ENCODE results near the gene NXN.
"Not testable (repeated sequence)": the region's sequence is repeated elsewhere in the genome, so short reads cannot be mapped to it uniquely, and the experiment has no call there.

NXN gene

DNA sequence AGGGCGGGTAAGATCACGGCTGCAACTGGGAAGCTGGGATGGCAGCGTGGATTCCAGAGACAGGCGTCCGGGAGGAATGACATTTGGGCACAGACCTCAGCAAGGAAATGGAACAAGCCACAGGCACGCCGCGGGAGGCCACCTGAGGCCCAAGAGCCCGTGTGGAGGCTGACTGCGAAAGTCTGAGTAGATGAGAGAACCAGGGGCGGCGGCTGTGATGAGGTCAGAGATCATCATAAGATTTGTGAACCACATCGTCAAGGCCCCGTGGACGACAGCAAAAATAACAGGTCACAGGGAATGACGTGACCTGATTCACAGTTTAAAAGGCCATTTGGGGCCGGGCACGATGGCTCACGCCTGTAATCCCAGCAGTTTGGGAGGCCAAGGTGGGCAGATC is 149.2 kb downstream of the NXN start:
- DNase-seq (ENCODE audit: low read depth in 2 of 2), result no peak

DNA sequence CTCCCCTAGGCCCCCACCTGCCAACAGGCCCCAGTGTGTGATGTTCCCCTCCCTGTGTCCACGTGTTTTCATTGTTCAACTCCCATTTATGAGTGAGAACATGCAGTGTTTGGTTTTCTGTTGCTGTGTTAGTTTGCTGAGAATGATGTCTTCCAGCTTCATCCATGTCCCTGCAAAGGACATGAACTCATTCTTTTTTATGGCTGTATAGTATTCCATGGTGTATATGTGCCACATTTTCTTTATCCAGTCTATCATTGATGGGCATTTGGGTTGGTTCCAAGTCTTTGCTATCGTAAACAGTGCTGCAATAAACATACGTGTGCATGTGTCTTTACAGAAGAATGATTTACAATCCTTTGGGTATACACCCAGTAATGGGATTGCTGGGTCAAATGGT is 150.0 kb downstream of the NXN start:
- not testable (repeated sequence) for DNase-seq (ENCODE audit: low read depth in 2 of 2)

DNA sequence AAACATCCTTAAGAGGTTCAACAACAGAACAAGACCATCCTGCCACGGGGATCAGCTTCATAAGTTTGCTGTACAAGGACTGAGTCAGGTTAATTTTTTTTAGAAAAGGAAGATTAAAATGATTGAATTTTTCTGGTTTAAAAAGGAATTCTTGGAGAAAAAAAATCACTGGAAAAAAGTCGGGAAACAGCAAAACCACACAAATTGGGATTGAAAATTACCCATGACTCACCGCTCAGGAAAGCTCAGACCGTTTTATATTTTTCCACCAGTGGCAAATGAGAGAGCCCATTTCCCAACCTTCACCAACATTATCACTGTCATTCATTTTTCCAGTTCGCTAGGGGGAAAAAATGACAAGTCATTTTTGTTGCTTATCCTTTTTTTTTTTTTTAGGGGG is 150.8 kb downstream of the NXN start:
- DNase-seq (ENCODE audit: low read depth in 2 of 2), result no peak

DNA sequence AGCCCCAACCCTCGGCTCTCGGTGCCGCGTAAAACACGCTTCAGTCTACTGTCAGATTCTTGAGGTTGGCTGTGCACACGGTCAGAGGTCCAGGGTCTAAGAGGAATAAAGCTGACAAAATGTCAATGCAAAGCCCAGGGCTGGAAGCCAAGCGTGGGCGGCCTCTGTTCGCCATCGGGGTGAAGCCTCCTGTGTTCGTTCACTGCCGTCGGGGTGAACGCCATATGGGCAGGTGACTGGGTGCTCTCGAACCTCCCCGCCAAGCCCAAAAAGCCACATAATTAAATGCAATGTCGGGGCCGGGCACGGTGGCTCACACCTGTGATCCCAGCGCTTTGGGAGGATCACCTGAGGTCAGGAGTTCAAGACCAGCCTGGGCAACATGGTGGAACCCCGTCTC is 152.8 kb downstream of the NXN start:
- DNase-seq (ENCODE audit: low read depth in 2 of 2), result no peak

DNA sequence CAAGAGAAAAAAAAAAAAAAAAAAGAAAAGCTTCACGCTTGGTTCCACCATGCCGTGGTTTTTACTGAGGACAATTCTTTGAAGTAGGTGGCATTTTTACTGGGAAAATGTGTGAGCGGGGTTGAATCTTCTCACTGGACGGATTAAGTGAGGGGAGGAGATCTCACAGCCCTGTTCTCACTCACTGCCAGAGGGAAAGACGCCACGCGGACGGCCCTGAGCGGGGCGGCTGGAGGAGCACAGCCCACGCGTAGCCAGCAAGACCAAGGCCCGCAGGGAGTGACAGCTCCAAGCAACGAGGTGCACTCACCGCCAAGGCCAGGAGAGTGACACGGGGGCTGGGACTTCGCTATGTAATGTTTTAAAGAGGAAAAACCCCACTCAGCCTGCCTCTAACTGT is 154.4 kb downstream of the NXN start:
- DNase-seq (ENCODE audit: low read depth in 2 of 2), result no peak

DNA sequence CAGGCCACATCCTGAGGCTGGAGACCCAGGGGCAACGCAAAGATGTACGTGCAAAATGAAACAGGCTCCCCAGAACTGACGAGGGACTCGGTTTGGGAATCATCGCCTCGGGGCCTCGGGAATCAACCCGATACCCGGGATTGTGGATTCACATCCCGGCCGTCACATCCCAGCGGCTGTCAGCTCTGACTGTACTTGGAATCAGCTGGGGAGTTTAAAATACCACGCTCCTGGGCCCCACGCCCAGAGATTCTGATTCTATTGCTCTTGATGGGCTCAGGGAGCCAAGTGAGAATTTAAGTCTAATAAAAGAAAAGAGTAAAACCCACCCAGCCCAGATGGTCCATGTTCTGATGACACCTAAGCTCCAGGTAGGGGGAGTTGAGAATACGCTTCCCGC is 155.2 kb downstream of the NXN start:
- no peak for DNase-seq (ENCODE audit: low read depth in 2 of 2)

DNA sequence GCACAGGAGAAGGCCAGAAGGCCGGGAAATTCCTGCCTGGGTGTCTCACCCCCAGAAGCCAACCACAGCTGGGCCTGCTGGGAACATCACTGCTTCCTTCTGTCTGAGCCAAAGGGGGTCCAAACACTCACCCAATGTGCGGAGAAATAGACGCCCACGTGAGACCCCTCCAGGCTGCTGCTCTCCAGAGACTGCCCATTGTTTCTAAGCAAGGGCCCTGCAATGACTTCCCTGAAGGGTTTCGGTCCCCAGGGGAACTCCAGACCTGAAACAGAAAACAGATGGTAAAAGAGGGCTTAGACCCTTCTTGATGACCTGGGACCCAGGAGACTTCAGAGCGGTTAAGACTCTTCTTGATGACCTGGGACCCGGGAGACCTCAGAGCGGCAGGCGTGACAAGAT is 156.1 kb downstream of the NXN start:
- no peak for DNase-seq (ENCODE audit: low read depth in 2 of 2)

DNA sequence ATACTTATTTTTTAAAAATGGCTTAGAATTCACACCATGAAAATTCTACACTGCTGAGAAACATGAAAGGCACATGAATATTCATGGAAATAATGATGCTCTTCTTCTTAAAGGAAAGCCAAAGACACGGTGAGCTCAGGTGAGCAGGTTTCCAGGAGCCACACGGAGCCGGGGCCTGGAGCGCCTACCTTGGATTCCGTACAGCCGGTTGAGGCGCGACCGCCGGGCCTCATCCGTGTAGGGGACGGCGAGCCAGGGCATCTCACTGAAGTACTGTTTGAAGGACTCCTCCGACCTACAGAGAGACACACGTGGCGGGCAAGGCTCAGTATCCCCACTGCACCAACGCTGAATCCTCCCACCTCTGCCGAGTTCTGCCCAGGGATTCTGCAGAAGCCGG is 160.3 kb downstream of the NXN start:
- no peak for DNase-seq (ENCODE audit: low read depth in 2 of 2)

DNA sequence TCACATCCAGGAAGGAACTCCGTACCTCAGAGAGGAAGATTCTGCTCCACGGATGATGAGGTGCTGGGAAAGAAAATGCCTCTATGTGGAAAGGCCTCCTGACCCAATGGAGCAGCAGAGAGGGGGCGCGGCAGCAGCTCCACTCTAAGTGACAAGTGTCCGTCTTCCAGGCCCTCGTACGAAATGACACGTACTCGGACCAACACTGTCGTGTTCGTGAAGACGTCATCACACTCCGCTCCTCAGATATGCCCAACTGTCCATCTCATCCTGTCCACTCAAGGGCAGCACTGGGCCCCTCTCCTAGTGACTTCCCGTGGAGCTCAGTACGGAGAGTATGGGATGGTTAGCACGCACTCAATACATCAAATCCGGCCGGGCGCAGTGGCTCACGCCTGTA is 165.2 kb downstream of the NXN start:
- DNase-seq (ENCODE audit: low read depth in 2 of 2), result no peak

DNA sequence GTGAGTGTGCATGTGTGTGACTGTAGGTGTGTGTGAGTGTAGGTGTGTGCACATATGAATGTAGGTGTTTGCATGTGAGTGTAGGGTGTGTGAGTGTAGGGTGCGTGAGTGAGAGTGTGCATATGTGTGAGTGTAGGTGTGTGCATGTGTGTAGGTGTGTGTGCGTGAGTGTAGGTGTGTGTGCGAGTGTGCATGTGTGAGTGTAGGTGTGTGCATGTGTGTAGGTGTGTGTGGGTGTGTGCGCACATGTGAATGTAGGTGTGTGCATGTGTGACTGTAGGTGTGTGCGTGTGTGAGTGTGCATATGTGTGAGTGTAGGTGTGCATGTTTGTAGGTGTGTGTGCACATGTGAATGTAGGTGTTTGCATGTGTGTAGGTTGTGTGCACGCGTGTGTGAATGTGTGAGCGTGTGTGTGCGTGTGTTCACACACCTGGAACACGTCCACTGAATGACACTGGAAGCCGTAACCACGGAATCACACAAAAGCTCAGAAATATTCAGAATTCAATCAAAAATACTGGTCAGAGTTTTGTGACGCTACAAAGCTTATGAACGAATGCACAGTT is 166.9 kb downstream of the NXN start:
- no peak for DNase-seq (ENCODE audit: low read depth in 2 of 2)

DNA sequence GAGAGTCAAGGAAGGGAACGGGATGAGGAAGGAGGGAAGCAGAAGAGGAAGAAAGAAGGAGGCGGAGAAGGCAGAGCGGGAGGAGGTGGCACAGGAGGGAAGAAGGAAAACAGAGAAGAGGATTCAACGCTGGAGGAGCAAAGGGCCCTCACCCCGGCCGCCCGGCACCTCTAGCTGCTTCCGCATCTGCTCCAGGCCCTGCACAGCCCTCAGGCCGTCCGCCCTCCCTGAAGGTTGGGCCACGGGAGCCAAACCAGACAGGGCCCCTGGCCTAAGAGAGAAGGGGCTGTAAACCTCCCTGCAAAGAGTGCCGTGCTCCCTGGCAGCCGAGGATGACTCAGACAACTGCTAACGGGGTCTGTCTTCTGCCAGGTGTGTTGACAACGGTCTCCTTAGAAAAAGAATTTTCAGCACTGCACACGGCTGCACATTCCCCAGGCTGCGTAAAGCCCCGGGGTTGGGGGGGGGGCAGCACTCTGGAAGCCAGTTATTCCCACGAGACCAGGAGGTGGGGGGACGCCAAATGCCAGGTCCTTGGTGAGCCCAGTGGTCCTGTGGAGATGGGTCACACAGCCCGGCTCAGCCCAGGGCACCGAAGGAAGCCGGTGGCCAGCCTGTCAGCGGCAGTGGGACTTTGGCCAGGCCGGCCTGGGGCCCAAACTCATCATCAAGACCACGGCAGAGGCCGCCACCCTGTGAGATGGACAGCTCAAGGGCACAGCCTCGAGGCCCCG is 168.4 kb downstream of the NXN start:
- no peak for DNase-seq (ENCODE audit: low read depth in 2 of 2)

DNA sequence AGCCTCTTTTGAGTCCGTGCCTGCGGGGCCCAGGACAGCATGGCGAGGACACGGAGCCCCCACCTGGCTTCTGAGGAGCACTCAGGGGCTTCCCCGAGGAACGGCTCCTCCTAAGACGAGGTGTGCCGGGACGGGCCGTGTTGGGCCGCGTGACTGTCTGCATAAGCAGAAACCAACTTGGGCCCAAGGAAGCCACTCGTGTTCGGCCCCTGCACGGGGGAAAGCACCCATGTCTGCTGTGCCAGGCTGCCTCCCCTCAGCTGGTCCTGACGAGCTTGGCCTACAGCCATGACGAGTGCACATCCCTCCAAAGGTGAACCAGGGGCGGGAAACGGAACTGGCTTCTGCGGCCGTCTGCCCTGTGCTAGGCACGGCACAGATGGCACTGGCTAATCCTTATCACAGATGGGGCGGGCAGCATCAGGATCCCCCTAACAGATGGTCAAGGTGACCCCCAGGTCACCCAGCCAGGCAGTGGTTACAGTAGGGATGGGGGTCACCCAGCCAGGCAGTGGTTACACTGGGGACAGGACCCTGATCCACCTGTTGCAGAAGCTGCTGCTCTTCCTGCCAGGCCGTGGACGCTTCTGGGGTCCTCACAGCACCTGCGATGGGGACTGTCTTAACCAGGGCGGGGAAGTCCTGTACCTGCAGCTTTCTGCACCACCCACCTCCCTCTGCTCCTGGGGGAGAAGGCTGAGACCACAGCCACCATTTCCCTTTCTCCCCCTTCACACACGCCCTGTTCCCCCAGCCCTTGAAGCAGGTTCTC is 171.9 kb downstream of the NXN start:
- no peak for DNase-seq (ENCODE audit: low read depth in 2 of 2)

DNA sequence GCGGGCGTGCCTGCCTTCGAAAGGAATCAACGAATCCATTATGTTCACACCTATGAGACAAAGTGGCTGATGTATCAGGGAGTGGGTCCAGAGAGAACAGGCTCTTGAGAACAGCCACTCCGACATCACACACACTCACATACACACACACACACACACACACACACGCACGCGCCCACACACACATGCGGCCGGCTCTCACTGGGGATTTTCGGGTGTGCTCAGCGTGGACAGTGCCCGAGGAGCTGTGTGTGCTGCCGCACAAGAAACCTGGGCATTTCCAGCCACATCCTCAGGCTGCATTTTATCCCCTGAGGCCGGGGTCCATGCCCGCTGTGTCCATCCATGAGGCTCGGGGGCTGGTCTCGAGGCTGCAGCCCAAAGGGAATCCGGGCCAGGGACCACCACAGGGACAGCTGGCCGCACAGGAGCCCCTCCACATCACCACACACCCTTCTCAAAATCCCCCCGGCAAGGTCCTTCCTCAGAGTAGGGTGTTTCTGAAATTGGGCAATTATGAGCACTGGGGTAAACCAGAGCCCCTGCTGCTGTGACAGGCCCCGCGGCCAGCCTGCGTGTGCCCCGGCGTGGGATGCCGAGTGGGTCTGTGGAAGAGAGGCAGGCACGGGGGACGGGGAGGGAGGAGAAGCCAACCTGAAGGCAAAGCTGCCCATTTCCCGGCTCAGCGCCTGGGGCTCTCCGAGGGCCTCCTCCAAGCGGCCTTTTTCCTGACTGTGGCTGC is 172.6 kb downstream of the NXN start:
- no peak for DNase-seq (ENCODE audit: low read depth in 2 of 2)

DNA sequence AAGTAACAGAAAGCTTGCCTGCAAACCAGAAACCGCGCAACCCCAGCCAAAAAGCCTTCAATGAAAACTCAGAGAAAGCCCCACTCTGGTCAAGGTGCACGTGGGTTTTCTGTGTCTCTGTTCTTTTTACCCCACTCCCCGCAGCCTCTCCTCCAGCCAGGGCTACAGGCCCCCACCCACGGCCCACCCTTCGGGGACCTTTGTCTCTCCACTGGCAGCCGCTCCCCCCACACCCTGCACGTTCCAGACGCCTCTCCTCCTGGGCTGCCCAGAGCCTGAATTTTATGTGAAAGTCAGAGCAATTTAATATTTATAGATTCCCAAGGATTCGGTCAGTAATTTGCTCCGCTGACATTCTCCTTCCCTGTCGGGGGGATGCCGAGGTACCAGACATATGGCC is 173.2 kb downstream of the NXN start:
- DNase-seq (ENCODE audit: low read depth in 2 of 2), result no peak

DNA sequence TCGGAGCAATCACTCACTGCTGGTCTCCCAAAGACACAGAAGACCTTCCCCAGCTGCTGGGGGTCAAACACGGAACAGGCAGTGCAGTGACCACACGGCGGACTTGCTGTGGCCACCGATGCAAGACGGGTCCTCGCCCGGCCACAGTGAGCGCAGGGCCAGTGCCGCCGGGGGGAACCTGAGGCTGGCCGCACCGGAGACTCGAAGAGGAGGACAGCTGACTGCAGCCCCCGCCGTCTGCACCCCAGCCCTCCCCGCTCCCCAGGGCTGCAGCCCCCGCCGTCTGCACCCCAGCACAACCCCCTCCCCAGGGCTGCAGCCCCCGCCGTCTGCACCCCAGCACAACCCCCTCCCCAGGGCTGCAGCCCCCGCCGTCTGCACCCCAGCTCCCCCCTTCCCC is 173.7 kb downstream of the NXN start:
- DNase-seq (ENCODE audit: low read depth in 2 of 2), result not testable (repeated sequence)

DNA sequence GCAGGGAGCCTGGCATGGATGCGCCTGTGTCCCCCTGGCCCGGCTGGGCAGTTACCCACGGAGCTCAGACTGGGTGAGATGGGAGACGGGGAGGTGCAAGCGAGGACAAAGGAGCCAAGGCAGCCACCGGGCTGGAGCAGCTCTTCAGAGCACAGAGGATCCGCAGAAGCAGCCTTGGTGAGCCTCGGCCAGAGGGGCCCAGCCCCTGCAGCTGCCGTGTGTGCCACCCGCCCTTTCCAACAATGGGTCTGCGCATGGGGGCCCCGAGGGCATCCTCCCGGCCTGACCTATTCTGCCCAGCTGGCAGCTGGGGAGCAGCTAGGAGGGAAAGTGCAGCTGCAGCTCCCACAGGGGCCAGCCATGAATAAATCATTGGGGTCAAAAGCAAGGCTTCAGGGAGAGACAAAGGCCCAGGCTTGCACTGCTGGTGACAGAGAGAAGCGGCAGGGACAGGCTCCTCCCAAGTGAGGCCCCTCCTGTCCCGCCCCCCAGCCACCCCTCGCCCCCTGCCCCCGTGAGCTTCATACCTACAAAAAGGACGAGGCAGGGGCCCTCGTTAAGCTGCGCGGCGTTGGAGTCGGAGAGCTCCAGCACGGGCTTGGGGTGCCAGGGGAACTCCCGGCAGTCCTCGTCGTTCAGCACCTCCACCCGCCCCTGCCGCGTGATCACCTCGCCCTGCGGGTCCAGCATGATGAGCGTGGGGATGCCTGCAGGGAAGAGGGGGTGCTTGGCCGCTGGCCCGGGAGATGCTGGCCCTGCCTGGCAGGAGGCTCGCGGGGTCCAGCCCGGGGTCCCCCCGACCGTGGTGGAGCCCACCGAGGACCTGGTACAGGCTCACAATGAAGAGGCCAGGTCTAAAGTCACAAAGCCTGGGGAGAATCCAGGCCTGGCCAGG is 174.8 kb downstream of the NXN start:
- DNase-seq (ENCODE audit: low read depth in 2 of 2), result no peak

DNA sequence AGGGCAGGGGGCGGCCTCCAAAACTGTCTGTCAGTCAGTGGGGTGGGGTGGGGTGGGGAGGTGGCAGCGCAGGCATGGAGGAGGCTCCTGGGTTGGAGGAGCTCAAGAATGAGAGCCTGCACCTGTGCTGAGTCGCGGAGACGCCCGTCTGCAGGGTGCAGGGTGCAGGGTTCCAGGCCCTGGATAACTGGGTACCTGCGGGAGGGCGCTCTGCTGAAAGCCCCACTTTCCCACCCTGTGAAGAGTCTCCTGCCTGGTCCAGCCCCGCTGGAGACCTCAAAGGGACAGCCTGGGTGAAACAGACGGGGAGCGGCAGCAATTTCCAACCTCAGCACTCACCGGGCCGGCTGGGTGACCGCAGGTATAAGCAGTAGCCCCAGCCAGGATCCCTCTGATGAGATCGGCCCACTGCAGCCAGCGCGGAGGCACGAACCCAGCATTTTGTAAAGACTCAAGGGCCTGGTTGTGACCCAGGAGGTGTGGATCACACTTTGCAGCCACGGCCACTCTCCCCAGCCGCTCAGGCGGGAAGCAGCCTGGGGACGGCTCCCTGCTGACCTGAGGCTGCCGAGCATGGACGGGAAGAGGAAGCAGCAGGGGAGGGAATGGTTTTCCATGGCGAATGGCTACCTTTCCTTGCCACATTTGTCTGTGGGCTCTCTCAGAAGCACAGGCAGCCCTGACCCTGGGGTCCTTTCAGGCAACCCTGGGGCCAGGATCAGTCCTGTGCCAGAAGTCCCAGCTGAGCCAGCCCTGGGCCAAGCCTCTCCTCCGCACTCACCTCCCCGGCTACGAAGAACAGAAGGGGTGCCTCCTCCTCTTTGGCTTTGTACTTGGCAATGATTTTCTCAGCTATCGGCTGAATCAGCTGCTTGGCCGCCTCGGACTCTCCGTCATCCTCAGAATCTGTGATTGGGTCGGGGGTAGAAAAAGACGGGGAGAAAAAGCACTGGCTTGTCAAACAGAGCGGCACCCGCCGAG is 176.4 kb downstream of the NXN start:
- no peak for DNase-seq (ENCODE audit: low read depth in 2 of 2)

DNA sequence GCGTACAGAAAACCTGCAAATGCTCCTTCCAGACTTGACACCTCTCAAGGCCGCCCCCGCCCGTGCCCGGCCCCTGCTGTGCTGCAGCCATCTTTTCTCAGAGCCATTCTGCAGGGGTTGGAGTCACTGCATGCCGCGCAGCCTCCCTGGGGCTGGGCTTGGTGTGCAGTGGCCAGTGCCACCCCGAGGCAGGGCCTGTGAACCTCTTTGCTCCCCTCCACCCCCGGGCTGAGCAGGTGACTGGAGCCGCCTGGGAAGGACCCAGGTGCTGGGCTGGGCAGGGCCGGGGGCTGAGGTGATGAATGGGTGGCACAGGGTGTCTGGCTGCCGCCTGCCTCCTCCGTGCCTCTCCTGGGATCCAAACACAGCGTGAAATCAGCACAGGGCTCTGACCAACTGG is 177.1 kb downstream of the NXN start:
- no peak for DNase-seq (ENCODE audit: low read depth in 2 of 2)

DNA sequence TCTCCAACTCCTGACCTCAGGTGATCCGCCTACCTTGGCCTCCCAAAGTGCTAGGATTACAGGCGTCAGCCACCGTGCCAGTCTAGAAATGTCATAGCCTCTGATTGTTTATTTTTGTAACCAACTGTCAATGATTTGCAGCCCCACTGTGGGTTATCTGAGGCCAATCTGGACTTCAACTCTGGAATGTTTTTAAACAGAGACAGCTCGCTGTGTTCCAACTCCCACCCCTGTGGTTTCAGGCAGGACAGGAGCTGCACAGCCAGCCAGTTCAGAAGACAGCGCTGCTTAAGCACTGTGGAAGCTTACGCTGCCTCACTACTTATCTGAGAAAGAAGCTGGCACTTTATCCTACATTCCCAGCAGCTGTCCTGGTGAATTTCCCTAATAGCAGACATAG is 177.9 kb downstream of the NXN start:
- no peak for DNase-seq (ENCODE audit: low read depth in 2 of 2)

All from stimulated activated CD4-positive, alpha-beta T cell treated with anti-CD3 and anti-CD28 coated beads, Interleukin-4, amount 100 ng/mL, for 48 hours (primary cell).